Smooth muscle cell (in vitro differentiated cells): ENCODE data around the gene DDRGK1. TPM values are rescaled to one million over a fixed set of nuclear protein-coding genes. Genes with fewer than 3 reads are reported as not detected.

Experiments used
- DNase-seq: peaks from one replicate; lab custom pipeline; 2025; ENCODE audit not compliant: unreplicated experiment; lab: John Stamatoyannopoulos, UW
- H2AFZ ChIP-seq: fragments of 200-600 bp; sonication (generic); 2 replicates; pipeline ENCODE4 v1.6.0; 2016; ENCODE audit warnings: antibody characterized with exemption, low read depth, mild to moderate bottlenecking
- H3F3A ChIP-seq: fragments of 200-600 bp; sonication (generic); 2 replicates; pipeline ENCODE4 v1.6.0; 2017; ENCODE audit warnings: antibody characterized with exemption, low read depth
- H3K27ac ChIP-seq: fragments of 200-600 bp; sonication (generic); 2 replicates; pipeline ENCODE4 v1.5.1; 2016; ENCODE audit warnings: low read depth, mild to moderate bottlenecking
- H3K27me3 ChIP-seq: fragments of 200-600 bp; sonication (generic); 2 replicates; pipeline ENCODE4 v1.6.1; 2016; ENCODE audit warnings: low read depth, mild to moderate bottlenecking
- H3K36me3 ChIP-seq: fragments of 200-600 bp; sonication (generic); 2 replicates; pipeline ENCODE4 v1.5.1; 2016; ENCODE audit warnings: low read depth
- H3K4me1 ChIP-seq: fragments of 200-600 bp; sonication (generic); 2 replicates; pipeline ENCODE4 v1.5.1; 2016; ENCODE audit warnings: low read depth
- H3K4me2 ChIP-seq: fragments of 200-600 bp; sonication (generic); 2 replicates; pipeline ENCODE4 v1.6.0; 2016; ENCODE audit warnings: mild to moderate bottlenecking
- H3K4me3 ChIP-seq: fragments of 200-600 bp; sonication (generic); 2 replicates; pipeline ENCODE4 v1.5.1; 2016; ENCODE audit warnings: mild to moderate bottlenecking
- H3K79me2 ChIP-seq: fragments of 200-600 bp; sonication (generic); 2 replicates; pipeline ENCODE4 v1.6.0; 2016; ENCODE audit warnings: low read depth, mild to moderate bottlenecking
- H3K9ac ChIP-seq: fragments of 200-600 bp; sonication (generic); 2 replicates; pipeline ENCODE4 v1.6.0; 2016; ENCODE audit warnings: low read depth
- H3K9me3 ChIP-seq: fragments of 200-600 bp; sonication (generic); replicated peaks from 2 replicates; pipeline ENCODE4 v1.5.1; 2016; ENCODE audit warnings: low read depth
- H4K20me1 ChIP-seq: fragments of 200-600 bp; sonication (generic); 2 replicates; pipeline ENCODE4 v1.6.0; 2016; ENCODE audit warnings: low read depth
- CTCF ChIP-seq: fragments of 200-600 bp; sonication (generic); IDR thresholded peaks from 2 replicates; pipeline ENCODE4 v1.5.1; 2017; ENCODE audit warnings: borderline replicate concordance, mild to moderate bottlenecking, antibody characterized with exemption; ENCODE audit not compliant: insufficient read depth, poor library complexity, severe bottlenecking
- WGBS: methylation state at CpG from one replicate; pipeline ENCODE4 v1.1.7; 2016; ENCODE audit warnings: low lambda C conversion rate; 5-methylcytosine and 5-hydroxymethylcytosine counted together
- polyA plus RNA-seq: library from polyadenylated mRNA; unstranded; fragments of >200 nt; fragmentation: Nextera tagmentation; extraction: Ambion mirVana; gene quantifications from 2 replicates; pipeline ENCODE4 v1.2.1, GENCODE V29; 2016
- total RNA-seq: library from RNA; depleted of rRNA; stranded (reverse); fragments of >200 nt; gene quantifications from 2 replicates; pipeline ENCODE4 v1.2.3, GENCODE V29; 2014

The DDRGK1 gene
- total and polyA plus RNA-seq, 2 experiments from 2014 or later: 48.0 to 55.4 TPM

GRCh38 chr20:3231889-3232588 is 27.6 kb upstream of the DDRGK1 start:
- H3K4me1 ChIP-seq: no peaks in the 10 kb centered on the region
- H3K4me2 ChIP-seq: no peak overlapping the region
- H3K27ac ChIP-seq: no peak overlapping the region
- 95% methylated on average over 15 of the region's 15 CpGs for WGBS
- no peaks in the 10 kb centered on the region for H3K9me3 ChIP-seq
- H3K36me3 ChIP-seq: no peaks in the 10 kb centered on the region
- H3K9ac ChIP-seq: no peak overlapping the region
- no peaks in the 10 kb centered on the region for H3K79me2 ChIP-seq
- H3F3A ChIP-seq: no peaks in the 10 kb centered on the region
- no peak for DNase-seq
- no peaks in the 10 kb centered on the region for H4K20me1 ChIP-seq
- no peak overlapping the region for H2AFZ ChIP-seq
- no peak for TF ChIP-seq CTCF
- H3K4me3 ChIP-seq: no peak overlapping the region
- H3K27me3 ChIP-seq: peaks cover 16% of the 10 kb centered on the region

GRCh38 chr20:3231116-3231515 is 26.6 kb upstream of the DDRGK1 start:
- Histone ChIP-seq H4K20me1 (no peaks in the 10 kb centered on the region), H3K4me3 (no peak overlapping the region), H3K36me3 (no peaks in the 10 kb centered on the region), H3K4me1 (no peaks in the 10 kb centered on the region), H3K4me2 (no peak overlapping the region), H2AFZ (no peak overlapping the region), H3K9me3 (no peaks in the 10 kb centered on the region), H3K9ac (no peak overlapping the region), H3K27me3 (peaks cover 7% of the 10 kb centered on the region), H3K79me2 (no peaks in the 10 kb centered on the region), H3F3A (no peaks in the 10 kb centered on the region), H3K27ac (no peak overlapping the region)
- 97% methylated on average over 14 of the region's 21 CpGs for WGBS
- TF ChIP-seq CTCF: no peak
- no peak for DNase-seq

GRCh38 chr20:3229798-3230197 is 25.3 kb upstream of the DDRGK1 start:
- Histone ChIP-seq H3K4me2 (no peak overlapping the region), H2AFZ (no peak overlapping the region), H3K9me3 (no peaks in the 10 kb centered on the region), H4K20me1 (no peaks in the 10 kb centered on the region), H3K27ac (no peak overlapping the region), H3F3A (no peaks in the 10 kb centered on the region), H3K27me3 (no peaks in the 10 kb centered on the region), H3K4me3 (no peak overlapping the region), H3K9ac (no peak overlapping the region), H3K4me1 (no peaks in the 10 kb centered on the region), H3K36me3 (no peaks in the 10 kb centered on the region), H3K79me2 (no peaks in the 10 kb centered on the region)
- DNase-seq: no peak
- TF ChIP-seq CTCF: no peak
- WGBS: 98% methylated on average over 10 of the region's 14 CpGs

GRCh38 chr20:3229158-3229557 is 24.7 kb upstream of the DDRGK1 start:
- no peaks in the 10 kb centered on the region for H3K79me2 ChIP-seq
- no peaks in the 10 kb centered on the region for H3K36me3 ChIP-seq
- H3K4me1 ChIP-seq: no peaks in the 10 kb centered on the region
- DNase-seq: no peak
- no peaks in the 10 kb centered on the region for H3K9me3 ChIP-seq
- H2AFZ ChIP-seq: no peak overlapping the region
- H3K9ac ChIP-seq: no peak overlapping the region
- no peak overlapping the region for H3K27ac ChIP-seq
- WGBS: 94% methylated on average over 22 of the region's 22 CpGs
- no peaks in the 10 kb centered on the region for H3K27me3 ChIP-seq
- no peak overlapping the region for H3K4me2 ChIP-seq
- H3F3A ChIP-seq: no peaks in the 10 kb centered on the region
- H4K20me1 ChIP-seq: no peaks in the 10 kb centered on the region
- H3K4me3 ChIP-seq: no peak overlapping the region
- no peak for TF ChIP-seq CTCF
